Fibroblast of mammary gland (primary cell): Measurements from ENCODE around the gene GALNT10.

Experiments
- DNase-seq: peaks from one replicate; pipeline ENCODE4 v3.0.0-alpha.2; 2010; ENCODE audit warnings: low read depth
- H3K4me3 ChIP-seq: 2 replicates; pipeline ENCODE4 v1.5.1; 2011; ENCODE audit warnings: low read depth, mild to moderate bottlenecking, low read length, moderate library complexity; ENCODE audit not compliant: control insufficient read depth
- CTCF ChIP-seq: conservative IDR thresholded peaks from 2 replicates; pipeline ENCODE4 v1.5.1; 2011; ENCODE audit warnings: low read depth, low read length, inconsistent platforms; ENCODE audit not compliant: control insufficient read depth, insufficient read depth

The GALNT10 gene

GRCh38 chr5:154157483-154158378, 32.8 kb upstream of the GALNT10 start:
- peak; percentile 31 for TF ChIP-seq CTCF
- H3K4me3 ChIP-seq: no peak overlapping the region
- DNase-seq: no peak

- no peak for TF ChIP-seq CTCF
- no peak overlapping the region for H3K4me3 ChIP-seq
- DNase-seq: no peak
These were observed 32.2 kb upstream of the GALNT10 start for GRCh38 chr5:154158379-154158737.

- no peak for TF ChIP-seq CTCF
- no peak overlapping the region for H3K4me3 ChIP-seq
- peak; percentile 60 for DNase-seq
These were observed 31.2 kb upstream of the GALNT10 start for GRCh38 chr5:154159343-154159742.

- no peak for TF ChIP-seq CTCF
- DNase-seq: peak; percentile 11
- no peak overlapping the region for H3K4me3 ChIP-seq
These were observed 27.9 kb upstream of the GALNT10 start for GRCh38 chr5:154162539-154163151.

- no peak for TF ChIP-seq CTCF
- DNase-seq: no peak
- no peak overlapping the region for H3K4me3 ChIP-seq
These were observed 26.9 kb upstream of the GALNT10 start for GRCh38 chr5:154163327-154164248.

GRCh38 chr5:154164249-154164581, 26.3 kb upstream of the GALNT10 start:
- DNase-seq: no peak
- H3K4me3 ChIP-seq: no peak overlapping the region
- TF ChIP-seq CTCF: no peak
